ENCODE results near the gene RIOX2. TPM values are rescaled to one million over a fixed set of nuclear protein-coding genes. Genes with fewer than 3 reads are reported as not detected.

RIOX2 gene
- total RNA-seq (ENCODE audit: unreplicated experiment), result 13.4 TPM
- long read RNA-seq, transcript RIOX2-203 (10 exons, 2,341 nt), result major isoform, 6 of 10 reads
- long read RNA-seq, partial matches to known transcripts, result 1 of 10 reads
- long read RNA-seq, other reads (novel, unspliced or antisense), result 3 of 10 reads

DNA sequence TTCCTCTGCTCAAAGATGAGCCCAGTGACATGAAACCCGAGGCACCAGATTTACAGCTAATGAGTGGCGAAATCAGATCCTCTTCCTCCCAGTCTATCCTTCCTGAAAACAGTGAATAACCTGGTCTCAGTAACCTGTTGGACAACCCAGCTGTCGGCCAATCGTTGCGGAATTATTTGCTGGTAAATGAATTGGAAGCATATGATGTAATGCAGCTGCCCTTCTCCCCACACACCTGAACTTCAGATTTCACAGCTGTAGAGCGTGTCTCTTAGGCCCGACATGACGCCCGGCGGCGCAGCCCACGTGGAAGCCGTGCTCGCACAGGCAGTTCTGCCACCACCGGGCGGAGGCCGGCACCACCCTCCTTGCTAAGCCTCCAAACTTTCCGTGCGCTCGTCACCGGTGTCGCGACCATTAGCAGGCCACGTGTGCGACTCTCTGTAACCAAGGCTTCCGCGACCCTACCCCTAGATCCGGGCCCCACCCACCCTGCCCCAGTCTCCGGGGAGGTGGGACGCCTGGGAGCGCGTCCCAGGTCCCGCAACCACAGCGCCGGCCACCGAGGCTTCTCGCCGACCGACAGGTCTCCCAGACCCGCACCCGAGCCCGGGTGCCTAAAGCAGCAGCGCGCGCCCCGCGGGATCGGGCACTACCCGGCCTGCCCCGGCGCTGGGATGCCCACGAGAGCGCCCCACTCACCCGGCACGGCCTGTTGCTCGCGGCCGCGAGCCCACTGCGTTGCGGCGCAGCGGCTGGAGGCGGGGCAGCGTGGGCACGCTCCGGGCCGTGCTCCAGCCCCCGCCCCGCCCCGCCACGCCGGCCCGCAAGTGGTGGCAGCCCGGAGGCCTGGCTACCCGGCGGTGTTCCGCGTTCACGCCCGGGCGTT lies at the start of gene RIOX2:
Gene RIOX2, minus strand, starts transcription at position 753 of the 889 bp plus-strand sequence. CDS start 4,838 bp downstream, outside the sequence.
- Mint-ChIP-seq H3K4me3 (ENCODE audit: unreplicated experiment) (peak within 1 kb of the TSS; percentile 91), H3K27me3 (ENCODE audit: unreplicated experiment) (peaks cover 4% of the 10 kb centered on the region), H3K27ac (ENCODE audit: unreplicated experiment) (no peak within 1 kb of the TSS), H3K9me3 (ENCODE audit: unreplicated experiment) (no peaks in the 10 kb centered on the region), H3K36me3 (ENCODE audit: low read depth, unreplicated experiment) (no peaks in the 10 kb centered on the region), H3K4me1 (ENCODE audit: unreplicated experiment) (peaks cover 5% of the 10 kb centered on the region)
- TF ChIP-seq, protein P1, sequence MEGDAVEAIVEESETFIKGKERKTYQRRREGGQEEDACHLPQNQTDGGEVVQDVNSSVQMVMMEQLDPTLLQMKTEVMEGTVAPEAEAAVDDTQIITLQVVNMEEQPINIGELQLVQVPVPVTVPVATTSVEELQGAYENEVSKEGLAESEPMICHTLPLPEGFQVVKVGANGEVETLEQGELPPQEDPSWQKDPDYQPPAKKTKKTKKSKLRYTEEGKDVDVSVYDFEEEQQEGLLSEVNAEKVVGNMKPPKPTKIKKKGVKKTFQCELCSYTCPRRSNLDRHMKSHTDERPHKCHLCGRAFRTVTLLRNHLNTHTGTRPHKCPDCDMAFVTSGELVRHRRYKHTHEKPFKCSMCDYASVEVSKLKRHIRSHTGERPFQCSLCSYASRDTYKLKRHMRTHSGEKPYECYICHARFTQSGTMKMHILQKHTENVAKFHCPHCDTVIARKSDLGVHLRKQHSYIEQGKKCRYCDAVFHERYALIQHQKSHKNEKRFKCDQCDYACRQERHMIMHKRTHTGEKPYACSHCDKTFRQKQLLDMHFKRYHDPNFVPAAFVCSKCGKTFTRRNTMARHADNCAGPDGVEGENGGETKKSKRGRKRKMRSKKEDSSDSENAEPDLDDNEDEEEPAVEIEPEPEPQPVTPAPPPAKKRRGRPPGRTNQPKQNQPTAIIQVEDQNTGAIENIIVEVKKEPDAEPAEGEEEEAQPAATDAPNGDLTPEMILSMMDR (IDR thresholded peaks at IDR 0.05; ENCODE audit: unreplicated experiment), result no peak
- peak; percentile 62 for DNase-seq (ENCODE audit: low spot score)

- Mint-ChIP-seq H3K4me1 (ENCODE audit: unreplicated experiment) (peaks cover 3% of the 10 kb centered on the region), H3K9me3 (ENCODE audit: unreplicated experiment) (no peaks in the 10 kb centered on the region), H3K27me3 (ENCODE audit: unreplicated experiment) (no peaks in the 10 kb centered on the region), H3K27ac (ENCODE audit: unreplicated experiment) (no peak overlapping the region), H3K4me3 (ENCODE audit: unreplicated experiment) (no peak overlapping the region), H3K36me3 (ENCODE audit: low read depth, unreplicated experiment) (no peaks in the 10 kb centered on the region)
- DNase-seq (ENCODE audit: low spot score), result no peak
- TF ChIP-seq, protein P1 (IDR thresholded peaks at IDR 0.05; ENCODE audit: unreplicated experiment), result no peak
These were observed 48.2 kb upstream of the RIOX2 start for GRCh38 chr3:98020412-98020811.

GRCh38 chr3:98018301-98018700 lies 46.1 kb upstream of the RIOX2 start:
- H3K9me3 Mint-ChIP-seq (ENCODE audit: unreplicated experiment), result no peaks in the 10 kb centered on the region
- H3K36me3 Mint-ChIP-seq (ENCODE audit: low read depth, unreplicated experiment), result no peaks in the 10 kb centered on the region
- H3K27me3 Mint-ChIP-seq (ENCODE audit: unreplicated experiment), result no peaks in the 10 kb centered on the region
- TF ChIP-seq, protein P1 (IDR thresholded peaks at IDR 0.05; ENCODE audit: unreplicated experiment), result no peak
- H3K4me1 Mint-ChIP-seq (ENCODE audit: unreplicated experiment), result no peaks in the 10 kb centered on the region
- no peak overlapping the region for H3K27ac Mint-ChIP-seq (ENCODE audit: unreplicated experiment)
- no peak for DNase-seq (ENCODE audit: low spot score)
- no peak overlapping the region for H3K4me3 Mint-ChIP-seq (ENCODE audit: unreplicated experiment)

- no peak overlapping the region for H3K27ac Mint-ChIP-seq (ENCODE audit: unreplicated experiment)
- no peaks in the 10 kb centered on the region for H3K4me1 Mint-ChIP-seq (ENCODE audit: unreplicated experiment)
- H3K36me3 Mint-ChIP-seq (ENCODE audit: low read depth, unreplicated experiment), result no peaks in the 10 kb centered on the region
- TF ChIP-seq, protein P1 (IDR thresholded peaks at IDR 0.05; ENCODE audit: unreplicated experiment), result no peak
- no peaks in the 10 kb centered on the region for H3K9me3 Mint-ChIP-seq (ENCODE audit: unreplicated experiment)
- no peak for DNase-seq (ENCODE audit: low spot score)
- H3K27me3 Mint-ChIP-seq (ENCODE audit: unreplicated experiment), result no peaks in the 10 kb centered on the region
- H3K4me3 Mint-ChIP-seq (ENCODE audit: unreplicated experiment), result no peak overlapping the region
These were observed 42.0 kb upstream of the RIOX2 start for GRCh38 chr3:98014268-98014585.
